HG03175 (cell line): ENCODE results near the gene RAB20.
"Not testable (repeated sequence)": the region's sequence is repeated elsewhere in the genome, so short reads cannot be mapped to it uniquely, and the experiment has no call there.

Experiments used
- ATAC-seq: cut with Tn5 transposase; IDR thresholded peaks from one replicate; pipeline ENCODE4 v1.9.1; 2021; ENCODE audit warnings: mild to moderate bottlenecking, moderate library complexity; ENCODE audit not compliant: unreplicated experiment

RAB20 gene

DNA sequence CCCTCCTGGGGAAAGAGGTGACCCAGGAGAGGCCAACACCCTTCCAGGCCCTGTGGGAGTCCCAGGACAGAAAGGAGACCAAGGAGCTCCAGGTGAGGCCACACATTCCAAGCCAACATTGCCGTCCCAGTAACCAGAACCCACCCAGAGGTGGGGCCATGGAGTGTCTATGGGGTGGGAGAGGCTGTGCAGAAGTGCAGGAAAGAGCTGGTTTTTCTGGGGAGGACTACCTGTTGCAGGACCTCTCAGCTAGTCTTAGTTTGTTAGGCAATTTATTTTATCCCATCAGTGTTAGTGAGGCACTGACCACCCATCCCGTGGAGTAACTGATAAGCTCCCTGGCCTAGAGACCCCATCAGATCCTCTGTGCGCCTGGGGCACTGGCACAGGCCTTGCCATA lies 66.1 kb downstream of the RAB20 start:
- ATAC-seq: no peak

DNA sequence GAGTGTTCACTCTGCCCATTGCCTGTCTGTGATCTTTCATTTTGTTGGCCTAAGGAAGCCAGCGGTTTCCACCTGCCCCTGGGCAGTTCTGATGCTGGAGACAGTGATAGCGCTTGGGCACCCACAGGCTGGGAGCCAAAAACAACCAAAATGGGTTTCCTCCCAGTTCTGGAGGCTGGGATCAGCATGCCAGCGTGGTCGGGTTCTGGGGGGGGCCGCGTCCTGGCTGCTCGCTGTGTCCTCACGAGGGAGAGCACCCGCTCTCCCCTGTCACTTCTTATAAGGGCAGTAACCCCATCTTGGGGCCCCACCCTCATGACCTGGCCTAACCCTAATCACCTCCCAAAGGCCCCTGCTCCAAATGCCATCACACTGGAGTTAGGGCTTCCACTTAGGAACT lies 67.9 kb downstream of the RAB20 start:
- ATAC-seq: no peak

DNA sequence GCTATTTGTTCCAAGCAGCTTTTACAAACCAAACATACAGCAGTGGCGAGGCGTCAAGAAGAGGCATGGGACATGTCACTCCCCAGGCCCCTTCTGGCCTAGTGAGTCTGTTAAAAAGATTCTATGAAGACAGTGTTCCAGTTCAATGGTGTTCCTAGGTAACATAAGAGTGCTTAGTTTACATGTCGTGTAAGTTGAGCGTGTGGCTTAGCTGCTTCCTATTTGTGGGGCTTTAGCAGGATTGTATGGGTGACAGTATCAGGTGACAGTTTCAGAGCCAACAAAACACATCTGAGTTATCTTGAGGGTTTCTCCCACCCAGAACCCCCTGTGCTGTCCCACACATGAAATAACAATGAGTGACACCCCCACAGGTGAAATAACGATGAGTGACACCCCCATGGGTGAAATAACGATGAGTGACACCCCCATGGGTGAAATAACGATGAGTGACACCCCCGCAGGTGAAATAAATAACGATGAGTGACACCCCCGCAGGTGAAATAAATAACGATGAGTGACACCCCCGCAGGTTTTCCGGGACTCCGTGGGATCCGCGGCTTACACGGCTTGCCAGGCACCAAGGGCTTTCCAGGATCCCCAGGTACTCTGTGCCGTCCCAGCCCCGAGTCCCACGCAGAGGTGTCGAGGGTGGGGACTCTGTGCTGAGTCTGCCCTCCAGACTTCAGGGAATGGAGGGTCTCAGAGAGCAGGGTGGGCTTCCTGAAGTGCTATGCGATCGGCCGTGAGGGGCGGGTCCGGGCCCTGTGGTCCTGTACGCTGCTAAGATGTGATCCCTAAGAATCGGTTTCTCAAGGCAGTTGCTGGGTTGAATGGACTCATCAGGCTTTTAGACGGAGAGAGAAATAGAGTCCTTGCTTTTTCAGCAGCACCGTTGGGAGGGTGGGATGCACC lies 68.6 kb downstream of the RAB20 start:
- ATAC-seq: no peak

DNA sequence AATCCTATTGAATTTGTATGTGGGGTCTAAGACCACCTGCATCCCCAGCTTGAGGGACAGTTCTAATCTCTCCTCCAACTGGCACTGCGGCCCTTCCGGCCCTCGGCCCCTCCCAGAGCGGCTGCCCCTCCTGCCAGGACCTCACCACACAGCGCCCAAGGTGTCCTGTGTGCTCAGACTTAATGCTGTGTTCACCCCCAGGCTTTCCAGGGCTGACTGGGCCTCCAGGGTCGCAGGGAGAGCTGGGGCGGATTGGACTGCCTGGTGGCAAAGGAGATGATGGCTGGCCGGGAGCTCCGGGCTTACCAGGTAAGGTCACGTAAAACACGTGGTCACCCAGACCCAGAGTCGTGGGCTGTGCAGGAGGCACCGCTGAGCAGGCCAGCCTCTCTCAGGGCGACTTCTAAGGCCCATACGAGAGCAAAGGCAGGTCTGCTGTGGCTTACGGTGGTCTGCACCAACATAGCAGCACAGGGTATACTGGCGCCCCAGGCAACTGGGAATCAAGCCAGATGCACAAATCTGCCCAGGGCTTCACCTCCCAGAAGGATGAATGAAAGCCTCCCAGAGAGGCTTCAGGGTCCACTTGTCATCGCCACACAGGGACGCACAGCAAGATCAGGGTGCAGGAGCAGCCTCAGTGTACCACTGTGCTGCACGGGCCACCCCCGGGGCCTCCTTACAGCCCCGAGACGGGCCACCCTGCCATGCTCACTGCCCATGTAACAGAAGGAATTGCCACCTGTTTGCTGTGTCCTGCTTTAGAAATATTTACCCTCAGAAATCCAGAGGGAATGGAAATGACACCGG lies 69.4 kb downstream of the RAB20 start:
- ATAC-seq: no peak

DNA sequence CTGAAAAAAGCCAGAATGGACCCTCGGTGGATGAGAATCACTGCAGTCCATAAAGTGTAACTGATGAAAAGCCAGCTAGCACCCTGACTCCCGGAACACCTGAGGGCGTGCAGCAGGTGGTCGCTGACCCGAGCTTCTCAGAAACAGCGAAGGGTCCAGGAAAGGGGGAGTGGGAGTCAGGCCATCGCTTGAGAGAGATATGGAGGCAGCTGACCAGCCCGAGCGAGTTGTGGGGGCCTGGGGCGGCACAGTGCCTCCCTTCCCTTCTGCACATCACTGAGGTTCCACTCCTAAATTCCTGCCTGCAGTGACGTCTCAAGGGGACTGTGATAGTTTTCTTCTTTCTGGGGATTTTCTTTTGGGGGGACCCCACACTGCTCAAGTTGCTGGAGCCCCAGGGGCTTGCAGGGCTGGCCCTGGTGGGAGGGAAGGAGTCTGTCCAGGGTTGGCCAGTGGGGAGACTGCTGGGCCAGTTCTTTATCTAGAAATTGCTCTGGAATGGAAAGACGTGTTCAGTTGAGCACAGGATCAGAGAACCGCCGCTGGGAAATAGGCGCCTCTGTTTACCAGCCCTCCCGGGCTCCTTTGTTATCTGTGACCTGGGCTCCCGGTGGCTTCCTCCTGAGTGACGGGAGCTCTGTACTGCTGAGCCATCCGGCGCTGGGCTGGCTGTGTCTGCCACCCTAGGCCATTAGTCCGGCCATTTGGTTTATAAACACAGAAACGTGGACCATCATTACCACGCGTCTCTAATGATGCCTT lies 71.3 kb downstream of the RAB20 start:
- ATAC-seq: no peak

DNA sequence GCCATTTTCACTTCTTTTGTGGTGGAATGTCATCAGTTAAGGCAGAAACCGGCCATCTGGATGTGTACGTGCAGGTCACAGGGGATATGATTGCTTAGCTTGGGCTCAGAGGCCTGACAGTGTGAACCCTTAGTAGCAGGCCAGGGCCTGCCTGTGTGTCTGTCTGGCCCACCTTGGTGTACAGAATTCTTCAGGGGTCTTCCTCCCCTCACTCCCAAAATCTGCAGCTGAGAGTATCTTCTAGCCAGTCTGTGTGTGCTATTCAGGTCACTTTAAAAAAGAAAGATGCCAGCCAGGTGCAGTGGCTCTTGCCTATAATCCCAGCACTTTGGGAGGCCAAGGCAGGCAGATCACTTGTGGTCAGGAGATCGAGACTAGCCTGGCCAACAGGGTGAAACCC lies 74.6 kb downstream of the RAB20 start:
- not testable (repeated sequence) for ATAC-seq

DNA sequence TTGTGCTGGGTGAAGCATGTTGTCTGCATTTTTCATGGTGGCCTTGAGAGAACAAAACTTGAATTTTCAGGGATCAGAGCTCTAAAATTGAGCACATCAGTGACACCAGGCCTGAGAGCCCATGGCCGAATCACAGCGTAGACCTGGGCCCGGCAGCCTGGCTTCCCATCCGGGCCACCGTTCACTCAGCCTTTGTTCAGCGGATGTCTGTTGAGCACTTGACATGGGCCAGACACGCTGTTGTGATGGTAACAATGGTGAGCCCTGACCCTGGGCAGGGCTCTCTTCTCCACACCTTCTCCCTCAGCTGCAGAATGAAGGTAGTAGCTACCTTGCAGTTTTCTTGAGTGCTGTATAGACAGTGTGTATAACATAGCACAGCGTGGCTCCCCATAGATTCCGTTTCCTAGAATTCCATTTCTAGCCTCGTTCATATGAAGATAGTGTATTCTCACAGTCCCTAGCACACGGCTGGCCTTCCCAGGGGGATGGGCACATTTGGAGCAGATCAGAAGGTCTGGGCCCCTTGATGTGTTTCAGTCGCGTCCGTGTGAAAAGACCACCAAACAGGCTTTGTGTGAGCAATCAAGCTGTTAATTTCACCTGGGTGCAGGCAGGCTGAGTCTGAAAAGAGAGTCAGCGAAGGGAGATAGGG lies 75.3 kb downstream of the RAB20 start:
- ATAC-seq: no peak

DNA sequence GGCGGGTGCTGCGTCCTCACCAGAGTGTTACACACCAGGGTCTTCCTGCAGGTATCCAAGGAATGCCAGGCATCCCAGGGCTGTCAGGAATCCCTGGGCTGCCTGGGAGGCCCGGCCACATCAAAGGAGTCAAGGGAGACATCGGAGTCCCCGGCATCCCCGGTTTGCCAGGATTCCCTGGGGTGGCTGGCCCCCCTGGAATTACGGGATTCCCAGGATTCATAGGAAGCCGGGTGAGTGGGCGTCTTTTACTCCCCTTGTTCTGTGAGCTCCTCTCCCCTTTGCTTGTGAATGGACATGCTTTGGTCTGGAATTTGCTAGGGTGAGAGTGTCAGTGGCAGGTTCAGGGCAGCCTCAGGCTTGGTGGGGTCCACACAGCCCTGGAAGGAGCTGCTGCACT lies 75.9 kb downstream of the RAB20 start:
- ATAC-seq: no peak

DNA sequence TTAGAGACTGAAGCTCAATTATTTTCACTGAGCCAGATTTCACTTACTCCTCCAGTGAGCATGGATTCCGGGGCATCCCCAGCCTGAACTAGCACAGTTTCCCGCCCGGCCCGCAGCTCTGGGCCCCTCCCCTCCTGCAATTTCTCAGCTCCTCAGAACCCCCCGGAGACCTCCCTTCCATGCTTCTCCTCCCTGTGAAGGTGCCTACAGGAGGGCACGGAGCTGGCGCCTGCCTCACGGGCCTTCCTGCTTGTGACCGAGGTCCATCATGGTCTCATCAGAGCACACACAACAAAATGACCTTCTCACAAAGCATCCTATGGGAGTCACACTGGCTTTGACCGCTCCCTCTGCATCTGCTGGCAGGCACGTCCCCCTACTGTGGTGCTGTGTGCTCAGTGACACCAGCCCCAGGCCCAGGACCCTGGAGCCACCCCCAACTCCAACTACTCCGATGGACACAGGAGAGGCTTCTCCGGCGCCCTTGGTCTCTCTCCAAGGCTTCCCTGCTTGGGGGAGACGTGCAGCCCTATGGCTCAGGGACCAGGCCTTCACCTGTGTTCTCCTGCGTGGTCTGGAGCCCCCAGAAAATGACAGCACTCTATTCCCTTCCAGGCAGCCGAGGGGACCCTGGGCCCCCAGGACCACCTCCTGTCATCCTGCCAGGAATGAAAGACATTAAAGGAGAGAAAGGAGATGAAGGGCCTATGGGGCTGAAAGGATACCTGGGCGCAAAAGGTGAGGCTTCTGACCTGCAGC lies 77.1 kb downstream of the RAB20 start:
- no peak for ATAC-seq

DNA sequence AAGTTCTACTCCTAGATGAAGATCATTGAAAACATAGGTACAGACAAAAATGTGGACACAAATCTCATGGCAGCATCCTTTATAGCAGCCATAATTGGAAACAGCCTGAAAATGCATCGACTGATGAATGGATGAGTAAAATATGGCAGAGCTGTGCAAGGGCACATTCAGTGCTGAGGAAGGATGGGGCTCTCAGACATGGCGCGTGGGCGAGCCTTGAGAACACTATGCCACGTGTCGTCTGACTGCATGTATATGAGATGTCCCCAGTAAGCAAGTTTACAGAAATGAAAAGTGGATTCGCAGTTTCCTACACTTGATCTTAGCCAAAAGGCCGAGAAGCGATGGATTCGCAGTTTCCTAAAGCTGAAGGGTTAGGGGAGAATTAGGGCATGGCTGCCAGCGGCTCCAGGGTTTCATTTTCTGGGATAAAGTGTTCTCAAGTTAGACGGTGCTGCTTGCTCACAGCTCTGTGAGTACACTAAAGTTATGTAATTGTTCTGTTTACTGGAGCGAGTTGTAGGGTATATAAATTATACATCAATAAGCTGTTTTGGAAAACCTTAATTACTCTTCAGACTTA lies 78.0 kb downstream of the RAB20 start:
- no peak for ATAC-seq

DNA sequence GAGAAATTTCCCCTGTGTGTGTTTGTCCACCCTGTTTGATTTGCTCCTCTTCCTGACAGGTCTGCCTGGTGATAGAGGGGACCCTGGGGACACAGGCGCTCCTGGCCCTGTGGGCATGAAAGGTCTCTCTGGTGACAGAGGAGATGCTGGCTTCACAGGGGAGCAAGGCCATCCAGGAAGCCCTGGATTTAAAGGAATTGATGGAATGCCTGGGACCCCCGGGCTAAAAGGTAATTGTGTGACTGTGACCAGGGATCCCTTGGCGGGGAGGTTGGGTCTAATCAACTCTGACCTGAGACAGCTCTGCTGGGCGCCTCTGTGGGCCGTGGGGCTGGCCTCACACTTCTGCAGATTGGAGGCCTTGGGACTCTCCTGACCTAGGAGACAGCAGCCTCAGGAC lies 81.4 kb downstream of the RAB20 start:
- ATAC-seq: no peak

DNA sequence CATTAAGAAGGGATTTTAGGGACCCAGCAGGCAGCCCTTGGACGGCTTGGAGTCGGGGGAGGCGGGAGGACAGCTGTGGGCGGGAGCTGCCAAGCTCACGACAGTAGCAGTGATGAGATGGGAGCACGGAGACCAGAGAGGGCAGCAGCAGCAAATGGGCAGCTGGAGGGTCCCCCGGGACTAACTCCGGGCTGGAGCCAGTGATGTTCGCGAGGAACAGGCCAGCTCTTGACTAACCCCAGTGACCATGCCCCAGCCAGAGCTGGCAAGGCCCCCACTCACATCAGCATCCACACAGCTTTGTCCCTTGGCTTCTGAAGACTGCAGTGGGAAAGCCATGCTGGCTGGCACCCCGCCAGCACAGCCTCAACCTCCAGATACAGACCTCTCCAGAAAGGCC lies 81.9 kb downstream of the RAB20 start:
- ATAC-seq: no peak

DNA sequence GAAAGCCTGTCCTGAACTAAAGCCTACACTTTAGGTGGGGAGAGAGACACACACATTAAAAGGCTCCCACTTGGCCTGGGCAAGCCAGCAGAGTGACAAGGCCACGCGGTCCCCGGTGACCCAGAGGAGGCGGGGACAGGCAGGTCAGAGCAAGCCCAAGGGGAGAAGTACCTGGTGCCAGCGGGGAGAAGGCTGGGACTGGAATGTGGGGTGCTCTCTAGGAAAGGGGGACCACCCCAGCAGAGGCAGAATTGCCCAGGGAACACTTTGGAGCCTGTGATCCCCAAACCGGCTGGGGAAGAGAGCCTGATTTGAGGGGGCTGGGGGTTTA lies 82.3 kb downstream of the RAB20 start:
- ATAC-seq: no peak

DNA sequence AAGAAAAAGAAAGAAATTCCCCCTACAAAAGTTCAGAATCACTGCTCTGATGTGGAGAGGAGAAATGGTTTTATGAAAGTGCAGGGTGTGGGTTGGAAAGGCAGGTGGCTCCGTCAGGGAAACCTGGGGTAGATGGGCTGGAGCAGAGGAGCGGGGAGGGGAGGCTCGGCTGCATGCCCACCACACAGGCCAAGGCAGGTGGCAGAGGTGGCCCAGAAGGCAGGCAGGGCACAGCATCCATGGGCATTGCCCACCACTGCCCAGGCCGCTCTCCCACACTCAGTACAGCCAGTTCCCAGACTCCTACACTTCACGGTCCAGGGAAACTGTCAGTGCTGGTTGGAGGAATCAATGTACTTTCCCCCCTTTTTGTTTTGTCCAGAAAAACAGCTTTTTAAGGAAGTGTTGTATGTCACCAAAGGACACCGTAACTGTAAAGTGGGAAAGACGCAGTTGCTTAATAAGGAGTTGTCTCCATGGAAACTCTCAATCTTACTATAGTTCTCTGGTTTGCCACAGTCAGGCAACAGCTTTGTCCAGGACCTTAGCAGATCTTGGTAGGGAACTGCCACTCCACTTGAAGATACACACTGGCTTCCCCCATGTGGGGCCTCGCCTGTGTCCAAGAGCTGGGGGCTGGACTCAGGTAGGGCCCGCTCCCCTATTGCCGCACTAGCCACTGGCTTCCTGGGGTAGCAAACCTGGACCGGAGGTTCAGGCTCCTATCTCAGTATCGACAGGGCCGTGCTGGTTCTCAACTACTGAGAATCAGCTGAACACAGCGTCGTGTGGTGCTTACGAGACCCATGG lies 82.9 kb downstream of the RAB20 start:
- ATAC-seq: no peak

DNA sequence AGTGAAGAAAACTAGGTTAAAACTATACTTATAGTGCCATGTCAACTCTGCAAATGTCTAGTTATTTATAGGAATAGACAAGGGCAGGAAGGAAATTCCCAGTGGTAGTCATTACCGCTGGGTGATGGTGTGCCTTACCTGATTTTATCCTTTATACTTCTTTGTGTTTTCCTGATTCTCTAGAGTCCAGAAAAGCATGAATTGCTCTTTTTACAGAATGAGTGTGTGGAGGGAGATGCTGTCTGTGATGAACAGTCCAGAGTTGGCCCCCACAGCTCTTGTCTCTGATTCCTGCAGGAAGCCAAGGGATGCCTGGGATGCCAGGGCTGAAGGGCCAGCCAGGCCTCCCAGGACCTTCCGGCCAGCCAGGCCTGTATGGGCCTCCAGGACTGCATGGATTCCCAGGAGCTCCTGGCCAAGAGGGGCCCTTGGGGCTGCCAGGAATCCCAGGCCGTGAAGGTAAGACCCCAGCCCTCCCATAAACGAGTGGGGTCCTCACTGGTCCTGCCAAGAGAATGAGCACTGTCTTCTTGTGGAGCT lies 83.7 kb downstream of the RAB20 start:
- no peak for ATAC-seq

DNA sequence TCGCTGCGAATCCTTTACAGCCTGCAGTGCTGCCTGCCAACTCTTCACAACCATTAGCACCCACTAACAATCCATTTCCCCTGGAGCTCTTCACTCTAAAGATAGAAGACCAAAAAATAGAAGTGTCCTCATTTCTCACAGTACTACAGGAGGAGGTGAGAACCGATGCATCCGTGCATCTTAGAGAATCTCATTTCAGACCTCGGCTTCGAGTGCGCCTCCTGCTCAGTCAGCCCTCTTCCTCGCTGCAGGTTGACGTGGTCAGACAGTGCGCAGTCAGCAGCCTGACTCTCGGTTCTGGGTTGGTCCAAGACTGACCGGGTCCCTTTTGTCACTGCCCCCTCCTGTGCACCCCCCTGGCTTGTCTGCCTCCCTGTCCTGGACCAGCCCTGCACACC lies 85.3 kb downstream of the RAB20 start:
- ATAC-seq: no peak

DNA sequence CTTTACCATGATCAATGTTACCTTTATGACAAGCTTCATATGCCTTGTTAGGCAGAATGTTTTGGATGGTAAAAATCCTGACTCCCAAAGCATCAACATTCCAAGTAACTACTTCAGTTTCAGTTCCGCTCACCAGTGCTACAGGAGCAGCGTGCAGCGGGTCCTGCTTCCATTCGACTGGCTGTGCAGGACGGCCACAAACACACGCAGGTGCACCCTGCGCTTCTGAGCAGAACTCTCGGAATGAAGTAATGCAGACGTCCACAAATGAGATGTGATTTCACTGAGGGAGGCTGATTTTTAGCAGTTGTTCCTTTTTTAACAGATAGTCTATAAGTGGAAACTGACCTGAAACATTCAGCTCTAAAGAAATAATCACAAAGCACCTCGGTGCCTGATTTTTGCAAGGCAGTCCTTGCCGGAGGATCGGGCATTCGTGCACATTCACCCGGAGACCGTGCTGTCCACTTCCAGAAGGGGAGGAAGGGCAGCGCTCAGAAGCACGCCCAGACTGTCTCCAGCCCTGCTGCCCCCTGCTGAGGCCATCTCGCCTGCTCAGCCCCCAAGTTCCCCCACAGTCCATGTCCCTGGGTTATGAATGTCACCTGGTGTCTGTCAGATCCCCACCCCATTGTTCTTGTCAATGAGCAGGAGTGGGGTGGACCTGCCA lies 85.8 kb downstream of the RAB20 start:
- ATAC-seq: no peak

DNA sequence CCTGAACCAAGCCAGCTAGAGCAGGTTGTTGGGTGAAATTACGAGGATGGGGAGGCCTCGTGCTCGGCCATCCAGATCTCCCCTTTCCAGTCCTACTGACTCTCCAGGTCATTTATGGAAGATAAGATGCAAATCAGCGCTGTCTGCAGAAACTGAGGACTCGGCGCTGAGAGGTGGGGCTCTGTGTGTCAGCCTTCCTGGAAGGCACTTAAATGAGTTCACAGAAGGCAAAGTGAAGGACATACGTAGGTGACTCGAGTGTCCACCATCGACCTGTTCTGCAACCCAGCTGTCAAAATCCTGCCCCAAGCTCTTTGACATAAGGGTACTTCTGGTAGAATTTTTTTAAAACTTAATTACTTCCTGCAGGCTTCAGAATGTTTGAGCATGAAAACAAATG lies 86.4 kb downstream of the RAB20 start:
- ATAC-seq: no peak
